ENCODE data around the gene ASPRV1.
"Not testable (repeated sequence)": the region's sequence is repeated elsewhere in the genome, so short reads cannot be mapped to it uniquely, and the experiment has no call there.

ASPRV1 gene

GRCh38 chr2:70005216-70005615 is 43.8 kb upstream of the ASPRV1 start:
- TF ChIP-seq CTCF (conservative IDR thresholded peaks at IDR 0.05): no peak
- TF ChIP-seq ZFX (IDR thresholded peaks at IDR 0.05): no peak
- no peak overlapping the region for H3K27ac ChIP-seq

- no peak for TF ChIP-seq ZFX (IDR thresholded peaks at IDR 0.05)
- no peak for TF ChIP-seq CTCF (conservative IDR thresholded peaks at IDR 0.05)
- H3K27ac ChIP-seq: no peak overlapping the region
Observed at GRCh38 chr2:70003093-70003830, 41.8 kb upstream of the ASPRV1 start.

GRCh38 chr2:70002241-70002899 is 40.9 kb upstream of the ASPRV1 start:
- no peak overlapping the region for H3K27ac ChIP-seq
- TF ChIP-seq ZFX (IDR thresholded peaks at IDR 0.05): no peak
- TF ChIP-seq CTCF (conservative IDR thresholded peaks at IDR 0.05): no peak

GRCh38 chr2:70000529-70000928 is 39.1 kb upstream of the ASPRV1 start:
- not testable (repeated sequence) for H3K27ac ChIP-seq

- no peak overlapping the region for H3K27ac ChIP-seq
- TF ChIP-seq CTCF (conservative IDR thresholded peaks at IDR 0.05): no peak
- TF ChIP-seq ZFX (IDR thresholded peaks at IDR 0.05): no peak
Observed at GRCh38 chr2:69998761-69999160, 37.3 kb upstream of the ASPRV1 start.

- H3K27ac ChIP-seq: no peak overlapping the region
- TF ChIP-seq ZFX (IDR thresholded peaks at IDR 0.05): no peak
- no peak for TF ChIP-seq CTCF (conservative IDR thresholded peaks at IDR 0.05)
Observed at GRCh38 chr2:69997015-69997830, 35.8 kb upstream of the ASPRV1 start.

- TF ChIP-seq ZFX (IDR thresholded peaks at IDR 0.05): no peak
- no peak overlapping the region for H3K27ac ChIP-seq
Observed at GRCh38 chr2:69995511-69995910, 34.1 kb upstream of the ASPRV1 start.

- H3K27ac ChIP-seq: no peak overlapping the region
- TF ChIP-seq CTCF (conservative IDR thresholded peaks at IDR 0.05) (no peak), ZFX (IDR thresholded peaks at IDR 0.05) (no peak)
Observed at GRCh38 chr2:69994166-69994565, 32.7 kb upstream of the ASPRV1 start.

All from C4-2B (cell line).